MCF 10A (cell line): Measurements from ENCODE around the gene GPANK1. TPM values are rescaled to one million over a fixed set of nuclear protein-coding genes. Genes with fewer than 3 reads are reported as not detected.

ENCODE experiments used
- BruUV-seq: library from RNA; stranded (reverse); fragments of 400-500 nt; replicated peaks from 2 replicates; lab custom pipeline; 2021; lab: Mats Ljungman, UMichigan
- CTCF ChIA-PET: fragments of 300-600 bp; sonication (Branson Sonifier 250); formaldehyde crosslinking; extraction: SDS; loops from one replicate; lab custom pipeline; 2021; ENCODE audit warnings: antibody characterized with exemption, inconsistent platforms; lab: Yijun Ruan, JAX
- POLR2A ChIA-PET: fragments of 300-600, 350-650 bp; sonication (Branson Sonifier 250); formaldehyde crosslinking; extraction: SDS; loops from one replicate; lab custom pipeline; 2020; ENCODE audit warnings: antibody characterized with exemption, inconsistent platforms; lab: Yijun Ruan, JAX
- DNase-seq: peaks from one replicate; pipeline ENCODE4 v3.0.0-alpha.2; 2018; ENCODE audit not compliant: unreplicated experiment
- H3K27ac Mint-ChIP-seq: one replicate; pipeline ENCODE4 v1.8.0; 2022; ENCODE audit warnings: mild to moderate bottlenecking, low read depth, mixed read lengths; ENCODE audit not compliant: unreplicated experiment
- H3K27me3 Mint-ChIP-seq: one replicate; pipeline ENCODE4 v1.8.0; 2022; ENCODE audit warnings: mixed read lengths; ENCODE audit not compliant: insufficient read depth, unreplicated experiment
- H3K36me3 Mint-ChIP-seq: one replicate; pipeline ENCODE4 v1.8.0; 2022; ENCODE audit warnings: mild to moderate bottlenecking, moderate library complexity, mixed read lengths; ENCODE audit not compliant: insufficient read depth, unreplicated experiment
- H3K4me1 Mint-ChIP-seq: one replicate; pipeline ENCODE4 v1.8.0; 2022; ENCODE audit warnings: mixed read lengths; ENCODE audit not compliant: insufficient read depth, unreplicated experiment
- H3K4me3 Mint-ChIP-seq: one replicate; pipeline ENCODE4 v1.8.0; 2022; ENCODE audit warnings: mild to moderate bottlenecking, moderate library complexity, mixed read lengths; ENCODE audit not compliant: unreplicated experiment
- H3K9me3 Mint-ChIP-seq: one replicate; pipeline ENCODE4 v1.8.0; 2022; ENCODE audit warnings: mixed read lengths; ENCODE audit not compliant: unreplicated experiment
- CTCF ChIP-seq: fragments of 200-600 bp; IDR thresholded peaks from one replicate; pipeline ENCODE4 v1.8.0; 2022; ENCODE audit warnings: antibody characterized with exemption, mild to moderate bottlenecking; ENCODE audit not compliant: unreplicated experiment
- intact Hi-C: fragments of 100-400 bp; cut with micrococcal nuclease; formaldehyde crosslinking; loops from 2 replicates; pipeline ENCODE4 v1.14.1; 2022
- total RNA-seq: library from RNA; stranded (reverse); gene quantifications from 2 replicates; pipeline ENCODE4 v1.2.3, GENCODE V29; 2022

GPANK1 gene
- total RNA-seq, 1 experiment from 2014 or later, result 13.0 TPM

GRCh38 chr6:31634131-31634530, 30.7 kb downstream of the GPANK1 start:
- Mint-ChIP-seq H3K27me3 (no peaks in the 10 kb centered on the region), H3K4me1 (no peaks in the 10 kb centered on the region), H3K36me3 (peaks cover 93% of the 10 kb centered on the region), H3K9me3 (no peaks in the 10 kb centered on the region), H3K27ac (no peak overlapping the region), H3K4me3 (no peak overlapping the region)
- TF ChIP-seq CTCF, result no peak
- no TSS peak for BruUV-seq
- ChIA-PET CTCF (interaction anchor here (0.7 to 1.0 kb wide), 2 partner anchors 49 to 66 kb away, joined by 3 read pairs; no protein-coding TSS in a partner anchor), POLR2A (interaction anchor here (1.0 to 3.0 kb wide), 2 partner anchors 12 to 19 kb away, joined by 3 to 10 read pairs; no protein-coding TSS in a partner anchor)
- no peak for DNase-seq
- intact Hi-C loops, result no loop called here

- no peak for TF ChIP-seq CTCF
- POLR2A ChIA-PET, result interaction anchor here (1.0 to 3.0 kb wide), 3 partner anchors 11 to 20 kb away, joined by 3 to 10 read pairs (median 7); partner anchors contain the start of gene BAG6
- no peak overlapping the region for H3K4me3 Mint-ChIP-seq
- no peaks in the 10 kb centered on the region for H3K4me1 Mint-ChIP-seq
- H3K27ac Mint-ChIP-seq, result no peak overlapping the region
- DNase-seq, result no peak
- no peaks in the 10 kb centered on the region for H3K9me3 Mint-ChIP-seq
- CTCF ChIA-PET, result interaction anchor here (0.6 to 1.0 kb wide), 3 partner anchors 35 to 66 kb away, joined by 3 read pairs; no protein-coding TSS in a partner anchor
- H3K27me3 Mint-ChIP-seq, result no peaks in the 10 kb centered on the region
- intact Hi-C loops, result no loop called here
- H3K36me3 Mint-ChIP-seq, result peaks cover 97% of the 10 kb centered on the region
- no TSS peak for BruUV-seq
Observed at GRCh38 chr6:31633447-31633846, 31.4 kb downstream of the GPANK1 start.

GRCh38 chr6:31632279-31632946, 32.4 kb downstream of the GPANK1 start:
- ChIA-PET POLR2A (interaction anchor here (1.1 to 3.0 kb wide), 2 partner anchors 10 to 20 kb away, joined by 7 to 10 read pairs; partner anchors contain the start of gene BAG6), CTCF (interaction anchor here (0.6 kb wide), 1 partner anchor 34 kb away, joined by 3 read pairs; no protein-coding TSS in a partner anchor)
- no peak for TF ChIP-seq CTCF
- no peak overlapping the region for H3K4me3 Mint-ChIP-seq
- no peaks in the 10 kb centered on the region for H3K9me3 Mint-ChIP-seq
- no peak overlapping the region for H3K27ac Mint-ChIP-seq
- intact Hi-C loops, result no loop called here
- H3K36me3 Mint-ChIP-seq, result peaks cover 99% of the 10 kb centered on the region
- no TSS peak for BruUV-seq
- no peak for DNase-seq
- no peaks in the 10 kb centered on the region for H3K27me3 Mint-ChIP-seq
- no peaks in the 10 kb centered on the region for H3K4me1 Mint-ChIP-seq

GRCh38 chr6:31631681-31632278, 33.0 kb downstream of the GPANK1 start:
- H3K9me3 Mint-ChIP-seq, result no peaks in the 10 kb centered on the region
- BruUV-seq, result no TSS peak
- no peak for TF ChIP-seq CTCF
- no peak overlapping the region for H3K4me3 Mint-ChIP-seq
- peaks cover 100% of the 10 kb centered on the region for H3K36me3 Mint-ChIP-seq
- H3K27ac Mint-ChIP-seq, result peak overlapping the region; percentile 12
- ChIA-PET POLR2A (no interaction called here), CTCF (interaction anchor here (0.8 kb wide), 1 partner anchor 466 kb away, joined by 4 read pairs; no protein-coding TSS in a partner anchor)
- no peaks in the 10 kb centered on the region for H3K4me1 Mint-ChIP-seq
- DNase-seq, result no peak
- intact Hi-C loops, result no loop called here
- no peaks in the 10 kb centered on the region for H3K27me3 Mint-ChIP-seq
